HCT116 (cell line): Measurements from ENCODE around the gene BRSK2. TPM values are rescaled to one million over a fixed set of nuclear protein-coding genes. Genes with fewer than 3 reads are reported as not detected.

ENCODE experiments used
- ATAC-seq: fragments of 200-7000 bp; cut with Tn5 transposase; 2 replicates; pipeline ENCODE4 v1.9.1; 2020; ENCODE audit warnings: mild to moderate bottlenecking, moderate library complexity
- BruUV-seq: library from RNA; stranded (reverse); fragments of 400-500 nt; replicated peaks from 2 replicates; lab custom pipeline; 2021; lab: Mats Ljungman, UMichigan
- CTCF ChIA-PET: fragments of 300-600 bp; sonication (Branson Sonifier 250); formaldehyde crosslinking; loops from one replicate; lab custom pipeline; 2021; ENCODE audit warnings: antibody characterized with exemption; lab: Charles Lee
- POLR2A ChIA-PET: fragments of 300-600, 350-600 bp; sonication (Branson Sonifier 250); formaldehyde crosslinking; loops from one replicate; lab custom pipeline; 2021; ENCODE audit warnings: antibody characterized with exemption; lab: Charles Lee
- RAD21 ChIA-PET, 2 experiments: fragments of 300-600 bp; sonication (Branson Sonifier 250); formaldehyde crosslinking; loops; one replicate each; lab custom pipeline; 2023; ENCODE audit warnings: low total read pairs in 2 of 2; ENCODE audit not compliant: uncharacterized antibody in 2 of 2, unreplicated experiment in 2 of 2, low non-redundant PET in 1 of 2; lab: Charles Lee
- DNase-seq: peaks from one replicate; pipeline ENCODE4 v3.0.0-alpha.2; 2010; ENCODE audit warnings: low read depth, low spot score
- H2AFZ ChIP-seq: fragments of 200-600 bp; shearing (Covaris generic), sonication (generic); 2 replicates; pipeline ENCODE4 v1.6.1; 2017; ENCODE audit warnings: low read depth, mixed run types, mixed read lengths, antibody characterized with exemption, low read length; ENCODE audit not compliant: poor library complexity, severe bottlenecking
- H3K27ac ChIP-seq: 2 replicates; pipeline ENCODE4 v1.5.1; 2012; ENCODE audit warnings: low read depth, low read length
- H3K27me3 ChIP-seq: fragments of 200-600 bp; sonication (generic); 2 replicates; pipeline ENCODE4 v1.6.1; 2016; ENCODE audit warnings: mixed run types, low read length, mixed read lengths; ENCODE audit not compliant: insufficient read depth
- H3K36me3 ChIP-seq, 2 experiments: fragments of 200-500 bp in 1 of 2; fragments of 200-600 bp in 1 of 2; sonication (Bioruptor generic) in 1 of 2; sonication (generic) in 1 of 2; 2 replicates each; pipeline versions ENCODE4 v1.5.1 to v1.6.1; 2014 to 2016; ENCODE audit warnings: low read length in 2 of 2, inconsistent platforms in 1 of 2, mixed read lengths in 1 of 2, mixed run types in 1 of 2; ENCODE audit not compliant: insufficient read depth in 2 of 2, control insufficient read depth in 1 of 2
- H3K4me1 ChIP-seq, 2 experiments: fragments of 200-600 bp in 1 of 2; sonication (generic) in 1 of 2; 2 replicates each; pipeline versions ENCODE4 v1.5.1 to v1.6.1; 2012 to 2017; ENCODE audit warnings: low read length in 2 of 2, inconsistent platforms in 1 of 2, mild to moderate bottlenecking in 1 of 2, mixed read lengths in 1 of 2, mixed run types in 1 of 2, moderate library complexity in 1 of 2; ENCODE audit not compliant: insufficient read depth in 2 of 2, control insufficient read depth in 1 of 2
- H3K4me2 ChIP-seq: fragments of 200-600 bp; sonication (generic); 2 replicates; pipeline ENCODE4 v1.6.1; 2017; ENCODE audit warnings: mixed run types, low read length, mixed read lengths
- H3K4me3 ChIP-seq, 2 experiments: fragments of 200-600 bp in 1 of 2; sonication (generic) in 1 of 2; replicated peaks in 1 of 2; 2 replicates each; pipeline ENCODE4 v1.5.1; 2011 to 2016; ENCODE audit warnings: low read length in 2 of 2, control low read depth in 1 of 2, low read depth in 1 of 2, mild to moderate bottlenecking in 1 of 2, mixed read lengths in 1 of 2, mixed run types in 1 of 2
- H3K79me2 ChIP-seq: fragments of 200-600 bp; sonication (generic); 2 replicates; pipeline ENCODE4 v1.6.1; 2017; ENCODE audit warnings: mild to moderate bottlenecking, mixed run types, low read length, moderate library complexity, mixed read lengths; ENCODE audit not compliant: insufficient read depth
- H3K9ac ChIP-seq: fragments of 200-600 bp; sonication (generic); 2 replicates; pipeline ENCODE4 v1.6.1; 2016; ENCODE audit warnings: low read length, mixed read lengths
- H3K9me2 ChIP-seq: fragments of 200-600 bp; sonication (generic), shearing (Covaris generic); 2 replicates; pipeline ENCODE4 v1.6.1; 2017; ENCODE audit warnings: mixed run types, mild to moderate bottlenecking, moderate library complexity; ENCODE audit not compliant: insufficient read depth
- H3K9me3 ChIP-seq, 2 experiments: fragments of 200-500 bp in 1 of 2; fragments of 200-600 bp in 1 of 2; sonication (Bioruptor generic) in 1 of 2; sonication (generic) in 1 of 2; 2 replicates each; pipeline ENCODE4 v1.6.1; 2014 to 2017; ENCODE audit warnings: low read length in 2 of 2, mixed read lengths in 2 of 2, inconsistent platforms in 1 of 2, low read depth in 1 of 2, mild to moderate bottlenecking in 1 of 2, mixed run types in 1 of 2, moderate library complexity in 1 of 2; ENCODE audit not compliant: control insufficient read depth in 1 of 2, insufficient read depth in 1 of 2
- H4K20me1 ChIP-seq: fragments of 200-600 bp; sonication (generic), shearing (Covaris generic); 2 replicates; pipeline ENCODE4 v1.6.1; 2017; ENCODE audit warnings: mixed run types, mild to moderate bottlenecking, moderate library complexity; ENCODE audit not compliant: insufficient read depth
- CBX3 ChIP-seq: IDR thresholded peaks from 2 replicates; pipeline ENCODE4 v1.6.1; 2012; ENCODE audit warnings: low read depth
- CEBPB ChIP-seq: IDR thresholded peaks from 2 replicates; pipeline ENCODE4 v1.6.1; 2012; ENCODE audit warnings: low read depth
- POLR2A ChIP-seq: IDR thresholded peaks from 2 replicates; pipeline ENCODE4 v1.7.0; 2011; ENCODE audit warnings: borderline replicate concordance; ENCODE audit not compliant: insufficient read depth, insufficient read length; ENCODE audit errors: extremely low read depth
- REST ChIP-seq: IDR thresholded peaks from 2 replicates; pipeline ENCODE4 v1.6.1; 2012; ENCODE audit warnings: low read depth
- SP1 ChIP-seq: IDR thresholded peaks from 2 replicates; pipeline ENCODE4 v1.6.1; 2012; ENCODE audit warnings: low read depth
- SRF ChIP-seq: IDR thresholded peaks from 2 replicates; pipeline ENCODE4 v1.6.1; 2012; ENCODE audit warnings: low read depth
- ZFX ChIP-seq: fragments of 450-650 bp; IDR thresholded peaks from 2 replicates; pipeline ENCODE4 v1.6.1; 2017
- ZNF274 ChIP-seq: fragments of 200-500 bp; sonication (Bioruptor generic); IDR thresholded peaks from 2 replicates; pipeline ENCODE4 v1.6.1; 2014; ENCODE audit warnings: mild to moderate bottlenecking, low read depth, low read length, inconsistent platforms
- intact Hi-C: fragments of 100-400 bp; cut with micrococcal nuclease; formaldehyde crosslinking; loops from 2 replicates; pipeline ENCODE4 v1.10.0; 2022
- total RNA-seq: library from RNA; stranded (reverse); gene quantifications from one replicate; pipeline ENCODE4 v1.2.1, GENCODE V29; 2021; ENCODE audit not compliant: unreplicated experiment

Gene BRSK2
- total RNA-seq, 1 experiment from 2014 or later = 14.0 TPM

- ATAC-seq (no peak), DNase-seq (no peak)
- Histone ChIP-seq H2AFZ (no peak overlapping the region), H3K27me3 (no peaks in the 10 kb centered on the region), H3K9ac (no peak overlapping the region), H3K9me3 (no peaks in the 10 kb centered on the region; a peak in 1 of 4 replicates), H3K9me2 (no peaks in the 10 kb centered on the region), H4K20me1 (no peaks in the 10 kb centered on the region), H3K4me3 (no peak overlapping the region), H3K4me2 (no peak overlapping the region), H3K36me3 (no peaks in the 10 kb centered on the region), H3K4me1 (no peaks in the 10 kb centered on the region), H3K79me2 (no peaks in the 10 kb centered on the region), H3K27ac (no peak overlapping the region)
- ChIA-PET CTCF (no interaction called here), RAD21 (no interaction called here), POLR2A (no interaction called here)
- intact Hi-C loops = no loop called here
- no TSS peak for BruUV-seq
- no peak for TF ChIP-seq CEBPB
- TF ChIP-seq CBX3 = no peak
- TF ChIP-seq SP1 = no peak
- no peak for TF ChIP-seq SRF
- no peak for TF ChIP-seq ZFX
- TF ChIP-seq REST = no peak
- no peak for TF ChIP-seq POLR2A
- TF ChIP-seq ZNF274 = no peak
Measured at GRCh38 chr11:1377231-1377780, 12.4 kb upstream of the BRSK2 start.
